A549 (cell line): ENCODE data around the gene PLPP4.

Experiments
- FOSL2 ChIP-seq, 2 experiments: fragments of 450-650 bp in 1 of 2; fragments of >200 bp in 1 of 2; sonication (Bioruptor Twin) in 1 of 2; formaldehyde crosslinking; IDR thresholded peaks; 2 replicates each; pipeline versions ENCODE4 v1.5.0 to v1.6.1; 2016 to 2020; ENCODE audit warnings: mild to moderate bottlenecking in 1 of 2, moderate library complexity in 1 of 2
- POLR2A ChIP-seq: IDR thresholded peaks from 2 replicates; pipeline ENCODE4 v1.6.1; 2012; ENCODE audit warnings: mild to moderate bottlenecking, low read length
- TF ChIP-seq, protein P1 (sequence below): fragments of >200 bp; sonication (Bioruptor Twin); formaldehyde crosslinking; IDR thresholded peaks from 3 replicates; pipeline ENCODE4 v1.5.1; 2016

DNA sequence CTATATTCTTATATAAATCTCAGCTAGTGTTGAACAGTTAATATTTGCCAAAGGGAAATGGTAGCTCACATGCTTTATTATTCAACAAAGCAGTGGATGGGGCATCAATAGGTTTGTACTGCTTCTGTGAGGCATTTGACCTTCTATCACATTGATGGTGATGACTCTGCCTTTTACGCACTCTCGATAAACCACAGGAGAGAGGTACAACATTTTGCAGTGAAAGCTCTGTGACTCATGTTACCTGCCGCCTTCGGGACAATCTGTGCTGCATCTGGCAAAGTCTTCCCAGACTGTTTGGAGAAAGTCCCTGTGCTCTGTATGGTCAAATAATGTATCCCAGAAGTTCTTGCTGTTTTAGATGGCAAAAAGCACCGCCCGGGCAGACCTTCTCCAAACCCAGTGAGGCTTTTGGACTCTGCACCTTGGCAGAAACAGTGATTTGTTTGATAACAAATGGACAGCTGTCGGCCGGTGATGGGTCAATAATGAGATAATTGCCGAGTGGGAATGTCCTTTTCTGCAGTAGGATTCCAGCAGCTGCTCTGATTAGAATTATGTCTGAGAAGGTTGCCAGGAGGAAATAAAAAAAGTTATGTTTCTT, 61.0 kb downstream of the PLPP4 start:
- TF ChIP-seq POLR2A (no peak), FOSL2 (IDR thresholded peaks at IDR 0.05) (no peak), FOSL2 (CRISPR knock-in tag; IDR thresholded peaks at IDR 0.05) (no peak)
- TF ChIP-seq, protein P1, sequence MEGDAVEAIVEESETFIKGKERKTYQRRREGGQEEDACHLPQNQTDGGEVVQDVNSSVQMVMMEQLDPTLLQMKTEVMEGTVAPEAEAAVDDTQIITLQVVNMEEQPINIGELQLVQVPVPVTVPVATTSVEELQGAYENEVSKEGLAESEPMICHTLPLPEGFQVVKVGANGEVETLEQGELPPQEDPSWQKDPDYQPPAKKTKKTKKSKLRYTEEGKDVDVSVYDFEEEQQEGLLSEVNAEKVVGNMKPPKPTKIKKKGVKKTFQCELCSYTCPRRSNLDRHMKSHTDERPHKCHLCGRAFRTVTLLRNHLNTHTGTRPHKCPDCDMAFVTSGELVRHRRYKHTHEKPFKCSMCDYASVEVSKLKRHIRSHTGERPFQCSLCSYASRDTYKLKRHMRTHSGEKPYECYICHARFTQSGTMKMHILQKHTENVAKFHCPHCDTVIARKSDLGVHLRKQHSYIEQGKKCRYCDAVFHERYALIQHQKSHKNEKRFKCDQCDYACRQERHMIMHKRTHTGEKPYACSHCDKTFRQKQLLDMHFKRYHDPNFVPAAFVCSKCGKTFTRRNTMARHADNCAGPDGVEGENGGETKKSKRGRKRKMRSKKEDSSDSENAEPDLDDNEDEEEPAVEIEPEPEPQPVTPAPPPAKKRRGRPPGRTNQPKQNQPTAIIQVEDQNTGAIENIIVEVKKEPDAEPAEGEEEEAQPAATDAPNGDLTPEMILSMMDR = no peak
